Muscle layer of colon (tissue), 2 donors: ENCODE measurements around the gene NQO2.
"Not testable (repeated sequence)": the region's sequence is repeated elsewhere in the genome, so short reads cannot be mapped to it uniquely, and the experiment has no call there.

Experiments used
- H3K27ac ChIP-seq: one replicate; pipeline ENCODE4 v1.7.0; 2013; ENCODE audit warnings: low read depth, mild to moderate bottlenecking, low read length, moderate library complexity
- H3K27me3 ChIP-seq, 2 donors: one replicate each; pipeline ENCODE4 v1.7.0; 2013; ENCODE audit warnings: low read length in 2 of 2, mild to moderate bottlenecking in 2 of 2; ENCODE audit not compliant: insufficient read depth in 2 of 2, control insufficient read depth in 1 of 2
- H3K36me3 ChIP-seq: one replicate; pipeline ENCODE4 v1.7.0; 2013; ENCODE audit warnings: mild to moderate bottlenecking, low read length; ENCODE audit not compliant: insufficient read depth
- H3K4me1 ChIP-seq: one replicate; pipeline ENCODE4 v1.7.0; 2013; ENCODE audit warnings: mild to moderate bottlenecking, low read length; ENCODE audit not compliant: insufficient read depth
- H3K4me3 ChIP-seq, 2 donors: one replicate each; pipeline ENCODE4 v1.7.0; 2013; ENCODE audit warnings: low read length in 2 of 2, low read depth in 1 of 2, mild to moderate bottlenecking in 1 of 2, moderate library complexity in 1 of 2
- H3K9ac ChIP-seq: one replicate; pipeline ENCODE4 v1.7.0; 2013; ENCODE audit warnings: low read length
- H3K9me3 ChIP-seq: one replicate; pipeline ENCODE4 v1.7.0; 2013; ENCODE audit warnings: mild to moderate bottlenecking, low read length
- donor health status: abdominal sarcoma.
- donor health status: Adenocarcinoma of cecum.

The NQO2 gene

GRCh38 chr6:2970753-2971419 lies 28.8 kb upstream of the NQO2 start:
- H3K36me3 ChIP-seq: no peaks in the 10 kb centered on the region
- peaks cover 22% of the 10 kb centered on the region for H3K4me1 ChIP-seq
- peak overlapping the region; percentile 73 to 75 for H3K4me3 ChIP-seq
- peak overlapping the region; percentile 87 for H3K27ac ChIP-seq
- peak overlapping the region; percentile 65 for H3K9ac ChIP-seq
- H3K27me3 ChIP-seq: no peaks in the 10 kb centered on the region
- no peaks in the 10 kb centered on the region for H3K9me3 ChIP-seq

GRCh38 chr6:2971420-2972218 lies 28.1 kb upstream of the NQO2 start, which contains the start of gene SERPINB6:
Gene SERPINB6 (minus strand): TSS chr6:2971567. CDS start chr6:2959332, 12,235 bp downstream.
- Histone ChIP-seq H3K4me3 (peak within 1 kb of the TSS; percentile 73 to 75), H3K36me3 (no peaks in the 10 kb centered on the region)

GRCh38 chr6:2972219-2972487 lies 27.5 kb upstream of the NQO2 start:
- H3K9me3 ChIP-seq, H3K36me3 ChIP-seq, H3K27me3 ChIP-seq: not testable (repeated sequence)
- Histone ChIP-seq H3K4me1 (peaks cover 17% of the 10 kb centered on the region), H3K9ac (peak overlapping the region; percentile 80), H3K27ac (peak overlapping the region; percentile 87), H3K4me3 (peak overlapping the region; percentile 73 to 75)

More at GRCh38 chr6:2971420-2972218, 28.1 kb upstream of the NQO2 start, which contains the start of gene SERPINB6:
- H3K9me3 ChIP-seq: no peaks in the 10 kb centered on the region
- H3K27me3 ChIP-seq: no peaks in the 10 kb centered on the region
- peak within 1 kb of the TSS; percentile 87 for H3K27ac ChIP-seq
- H3K9ac ChIP-seq: peak within 1 kb of the TSS; percentile 80
- H3K4me1 ChIP-seq: peaks cover 17% of the 10 kb centered on the region

- not testable (repeated sequence) for H3K9me3 ChIP-seq, H3K27me3 ChIP-seq, H3K4me3 ChIP-seq, H3K9ac ChIP-seq, H3K36me3 ChIP-seq
- Histone ChIP-seq H3K4me1 (peaks cover 17% of the 10 kb centered on the region), H3K27ac (peak overlapping the region; percentile 87)
Observed at GRCh38 chr6:2972685-2973084, 27.0 kb upstream of the NQO2 start.

- H3K4me3 ChIP-seq, H3K27ac ChIP-seq, H3K27me3 ChIP-seq, H3K36me3 ChIP-seq, H3K9me3 ChIP-seq, H3K9ac ChIP-seq: not testable (repeated sequence)
- H3K4me1 ChIP-seq: peaks cover 17% of the 10 kb centered on the region
Observed at GRCh38 chr6:2973180-2973579, 26.5 kb upstream of the NQO2 start.

- H3K4me1 ChIP-seq: peaks cover 17% of the 10 kb centered on the region
- no peak overlapping the region for H3K27ac ChIP-seq
- H3K36me3 ChIP-seq: no peaks in the 10 kb centered on the region
Observed at GRCh38 chr6:2973676-2974075, 26.0 kb upstream of the NQO2 start.

GRCh38 chr6:2976060-2976459 lies 23.6 kb upstream of the NQO2 start:
- no peak overlapping the region for H3K4me3 ChIP-seq
- no peak overlapping the region for H3K27ac ChIP-seq
- H3K4me1 ChIP-seq: peaks cover 11% of the 10 kb centered on the region
- no peaks in the 10 kb centered on the region for H3K36me3 ChIP-seq
- H3K9ac ChIP-seq: no peak overlapping the region
- no peaks in the 10 kb centered on the region for H3K27me3 ChIP-seq
- H3K9me3 ChIP-seq: no peaks in the 10 kb centered on the region

More at GRCh38 chr6:2973676-2974075, 26.0 kb upstream of the NQO2 start:
- Histone ChIP-seq H3K9me3 (no peaks in the 10 kb centered on the region), H3K4me3 (no peak overlapping the region), H3K27me3 (no peaks in the 10 kb centered on the region), H3K9ac (no peak overlapping the region)

GRCh38 chr6:2976571-2977085 lies 23.1 kb upstream of the NQO2 start:
- H3K4me3 ChIP-seq: no peak overlapping the region
- H3K9ac ChIP-seq: no peak overlapping the region
- no peaks in the 10 kb centered on the region for H3K9me3 ChIP-seq
- peaks cover 17% of the 10 kb centered on the region for H3K4me1 ChIP-seq
- H3K27ac ChIP-seq: no peak overlapping the region
- H3K27me3 ChIP-seq: no peaks in the 10 kb centered on the region
- H3K36me3 ChIP-seq: no peaks in the 10 kb centered on the region

- H3K4me3 ChIP-seq: no peak overlapping the region
- peaks cover 20% of the 10 kb centered on the region for H3K4me1 ChIP-seq
- no peak overlapping the region for H3K27ac ChIP-seq
- no peak overlapping the region for H3K9ac ChIP-seq
- no peaks in the 10 kb centered on the region for H3K36me3 ChIP-seq
- H3K9me3 ChIP-seq: no peaks in the 10 kb centered on the region
- no peaks in the 10 kb centered on the region for H3K27me3 ChIP-seq
Observed at GRCh38 chr6:2977290-2977689, 22.4 kb upstream of the NQO2 start.

- Histone ChIP-seq H3K27me3 (no peaks in the 10 kb centered on the region), H3K27ac (no peak overlapping the region)
Observed at GRCh38 chr6:2977799-2978590, 21.7 kb upstream of the NQO2 start.

GRCh38 chr6:2978923-2979322 lies 20.8 kb upstream of the NQO2 start:
- H3K4me3 ChIP-seq: no peak overlapping the region
- peaks cover 20% of the 10 kb centered on the region for H3K4me1 ChIP-seq
- H3K9me3 ChIP-seq: no peaks in the 10 kb centered on the region
- no peak overlapping the region for H3K9ac ChIP-seq
- no peaks in the 10 kb centered on the region for H3K36me3 ChIP-seq
- no peak overlapping the region for H3K27ac ChIP-seq
- no peaks in the 10 kb centered on the region for H3K27me3 ChIP-seq

More at GRCh38 chr6:2977799-2978590, 21.7 kb upstream of the NQO2 start:
- Histone ChIP-seq H3K9me3 (no peaks in the 10 kb centered on the region), H3K4me3 (no peak overlapping the region), H3K36me3 (no peaks in the 10 kb centered on the region), H3K4me1 (peaks cover 20% of the 10 kb centered on the region), H3K9ac (no peak overlapping the region)
